H1 (cell line): ENCODE results near the gene USF1. TPM values are rescaled to one million over a fixed set of nuclear protein-coding genes. Genes with fewer than 3 reads are reported as not detected.

Source experiments
- CTCF ChIA-PET: fragments of 300-600 bp; sonication (Branson Sonifier 250); formaldehyde crosslinking; loops from one replicate; lab custom pipeline; 2021; ENCODE audit not compliant: partially characterized antibody; lab: Charles Lee
- POLR2A ChIA-PET: fragments of 300-600 bp; sonication (Branson Sonifier 250); formaldehyde crosslinking; loops from one replicate; lab custom pipeline; 2021; ENCODE audit warnings: inconsistent platforms; ENCODE audit not compliant: partially characterized antibody; lab: Charles Lee
- DNase-seq, 2 experiments: peaks; one replicate each; pipeline versions ENCODE4 v3.0.0 to v3.0.0-alpha.2; 2010 to 2022; ENCODE audit warnings: low spot score in 2 of 2, low read depth in 1 of 2, mixed read lengths in 1 of 2
- FAIRE-seq: peaks from 2 replicates; lab custom pipeline; 2011; peaks lifted over from hg19 to GRCh38; lab: Jason Lieb, UNC
- H2AFZ ChIP-seq: 2 replicates; pipeline ENCODE4 v1.8.1; 2012; ENCODE audit warnings: low read length, inconsistent platforms
- H2AK5ac ChIP-seq: 2 replicates; pipeline ENCODE4 v1.6.1; 2013; ENCODE audit warnings: low read depth, low read length
- H2BK120ac ChIP-seq: replicated peaks from 2 replicates; pipeline ENCODE3; 2013; ENCODE audit warnings: low read depth, low read length, inconsistent platforms
- H2BK12ac ChIP-seq: 2 replicates; pipeline ENCODE4 v1.6.1; 2013; ENCODE audit warnings: low read depth, low read length
- H2BK15ac ChIP-seq: 2 replicates; pipeline ENCODE4 v1.6.1; 2013; ENCODE audit warnings: low read length
- H2BK20ac ChIP-seq: 2 replicates; pipeline ENCODE4 v1.6.1; 2013; ENCODE audit warnings: low read length
- H2BK5ac ChIP-seq: 2 replicates; pipeline ENCODE4 v1.6.1; 2013; ENCODE audit warnings: low read depth, low read length
- H3K14ac ChIP-seq: 2 replicates; pipeline ENCODE4 v1.6.1; 2013; ENCODE audit warnings: inconsistent platforms; ENCODE audit not compliant: insufficient read length
- H3K18ac ChIP-seq: 2 replicates; pipeline ENCODE4 v1.6.1; 2013; ENCODE audit warnings: low read length; ENCODE audit errors: extremely low read depth
- H3K23ac ChIP-seq: 2 replicates; pipeline ENCODE4 v1.6.1; 2013; ENCODE audit warnings: inconsistent platforms; ENCODE audit not compliant: insufficient read length
- H3K23me2 ChIP-seq: 2 replicates; pipeline ENCODE4 v1.6.1; 2013; ENCODE audit warnings: low read depth, low read length
- H3K27ac ChIP-seq: 2 replicates; pipeline ENCODE4 v1.6.1; 2011; ENCODE audit warnings: low read depth, low read length, inconsistent platforms
- H3K27me3 ChIP-seq, 4 experiments: replicated peaks in 1 of 4; 1 replicate in 1 of 4; 2 replicates in 3 of 4; pipeline versions ENCODE4 v1.6.1 to v1.8.1; 2011 to 2013; ENCODE audit warnings: low read length in 3 of 4, mild to moderate bottlenecking in 3 of 4, inconsistent platforms in 2 of 4, mixed read lengths in 2 of 4, moderate library complexity in 1 of 4; ENCODE audit not compliant: control insufficient read depth in 3 of 4, insufficient read depth in 3 of 4; ENCODE audit errors: extremely low read depth in 1 of 4
- H3K36me3 ChIP-seq, 4 experiments: 2 replicates each; pipeline versions ENCODE4 v1.6.1 to v1.8.1; 2011 to 2013; ENCODE audit warnings: mild to moderate bottlenecking in 4 of 4, low read length in 3 of 4, moderate library complexity in 2 of 4, control low read depth in 1 of 4, inconsistent platforms in 1 of 4; ENCODE audit not compliant: insufficient read depth in 4 of 4, control insufficient read depth in 2 of 4
- H3K4ac ChIP-seq: replicated peaks from 2 replicates; pipeline ENCODE3; 2013; ENCODE audit warnings: low read length, low read depth, mixed read lengths, inconsistent platforms; ENCODE audit not compliant: insufficient read length
- H3K4me1 ChIP-seq, 4 experiments: replicated peaks in 1 of 4; 1 replicate in 1 of 4; 2 replicates in 3 of 4; pipeline versions ENCODE4 v1.6.1 to v1.8.1; 2011 to 2013; ENCODE audit warnings: low read length in 3 of 4, inconsistent platforms in 2 of 4, mixed read lengths in 1 of 4; ENCODE audit not compliant: insufficient read depth in 4 of 4, control insufficient read depth in 3 of 4
- H3K4me2 ChIP-seq, 2 experiments: 2 replicates each; pipeline versions ENCODE4 v1.6.1 to v1.8.1; 2011 to 2013; ENCODE audit warnings: low read depth in 2 of 2, low read length in 2 of 2, control low read depth in 1 of 2, inconsistent platforms in 1 of 2, mild to moderate bottlenecking in 1 of 2; ENCODE audit not compliant: insufficient read depth in 1 of 2
- H3K4me3 ChIP-seq, 4 experiments: fragments of 200-600, 300-600 bp in 1 of 4; sonication (generic), shearing (Covaris generic), sonication (Bioruptor Twin) in 1 of 4; 2 replicates each; pipeline versions ENCODE4 v1.5.1 to v1.8.1; 2011 to 2016; ENCODE audit warnings: low read length in 4 of 4, low read depth in 3 of 4, control low read depth in 2 of 4, inconsistent platforms in 2 of 4, mild to moderate bottlenecking in 2 of 4, mixed read lengths in 1 of 4, moderate library complexity in 1 of 4; ENCODE audit not compliant: insufficient read depth in 2 of 4; ENCODE audit errors: extremely low read depth in 1 of 4
- H3K56ac ChIP-seq: replicated peaks from 2 replicates; pipeline ENCODE3; 2013; ENCODE audit warnings: low read depth, mild to moderate bottlenecking, mixed read lengths, low read length, inconsistent platforms; ENCODE audit not compliant: insufficient read length
- H3K79me1 ChIP-seq: 2 replicates; pipeline ENCODE4 v1.6.1; 2013; ENCODE audit warnings: low read depth, low read length, control low read depth
- H3K79me2 ChIP-seq, 2 experiments: 2 replicates each; pipeline versions ENCODE4 v1.6.1 to v1.8.1; 2012 to 2013; ENCODE audit warnings: low read length in 2 of 2, mild to moderate bottlenecking in 2 of 2, inconsistent platforms in 1 of 2; ENCODE audit not compliant: insufficient read depth in 2 of 2, control insufficient read depth in 1 of 2
- H3K9ac ChIP-seq, 4 experiments: replicated peaks in 1 of 4; 1 replicate in 1 of 4; 2 replicates in 3 of 4; pipeline versions ENCODE4 v1.6.1 to v1.8.1; 2011 to 2013; ENCODE audit warnings: low read depth in 3 of 4, low read length in 3 of 4, control low read depth in 2 of 4, mild to moderate bottlenecking in 2 of 4, moderate library complexity in 2 of 4, inconsistent platforms in 1 of 4; ENCODE audit errors: extremely low read depth in 1 of 4
- H3K9me3 ChIP-seq, 2 experiments: 2 replicates each; pipeline versions ENCODE4 v1.6.1 to v1.8.1; 2012 to 2013; ENCODE audit warnings: mild to moderate bottlenecking in 2 of 2, moderate library complexity in 2 of 2, control low read depth in 1 of 2, inconsistent platforms in 1 of 2, low read depth in 1 of 2, low read length in 1 of 2, mixed read lengths in 1 of 2; ENCODE audit not compliant: insufficient read depth in 2 of 2
- H4K20me1 ChIP-seq, 2 experiments: replicated peaks in 1 of 2; 2 replicates each; pipeline versions ENCODE3 to v1.8.1; 2011 to 2013; ENCODE audit warnings: inconsistent platforms in 2 of 2, low read length in 2 of 2, mild to moderate bottlenecking in 1 of 2; ENCODE audit not compliant: insufficient read depth in 2 of 2, control insufficient read depth in 1 of 2
- H4K5ac ChIP-seq: 2 replicates; pipeline ENCODE4 v1.6.1; 2013; ENCODE audit warnings: low read length, low read depth, mixed read lengths, inconsistent platforms; ENCODE audit not compliant: insufficient read length
- H4K8ac ChIP-seq: 2 replicates; pipeline ENCODE4 v1.8.0; 2013; ENCODE audit warnings: mild to moderate bottlenecking, moderate library complexity, low read length, inconsistent platforms; ENCODE audit not compliant: insufficient read depth; ENCODE audit errors: extremely low read depth
- H4K91ac ChIP-seq: replicated peaks from 2 replicates; pipeline ENCODE3; 2013; ENCODE audit warnings: low read length, mixed read lengths, inconsistent platforms; ENCODE audit not compliant: insufficient read length
- BRCA1 ChIP-seq: IDR thresholded peaks from 2 replicates; pipeline ENCODE4 v1.6.1; 2012; ENCODE audit warnings: low read depth, low read length, improper control_type of control experiment
- EZH2 ChIP-seq: fragments of 200-600 bp; sonication (generic); IDR thresholded peaks from 2 replicates; pipeline ENCODE4 v1.7.1; 2012; ENCODE audit warnings: low read depth, mild to moderate bottlenecking, moderate library complexity, low read length, inconsistent platforms; ENCODE audit not compliant: severe bottlenecking
- POLR2AphosphoS5 ChIP-seq: IDR thresholded peaks from 2 replicates; pipeline ENCODE4 v1.6.1; 2011; ENCODE audit warnings: low read depth, low read length
- RBBP5 ChIP-seq: IDR thresholded peaks from 2 replicates; pipeline ENCODE4 v1.7.1; 2012; ENCODE audit warnings: low read depth, mild to moderate bottlenecking, inconsistent platforms, low read length, moderate library complexity, borderline replicate concordance
- SIX5 ChIP-seq: IDR thresholded peaks from 2 replicates; pipeline ENCODE4 v1.6.1; 2011; ENCODE audit warnings: mild to moderate bottlenecking, low read depth, low read length
- SUZ12 ChIP-seq: fragments of 200-600 bp; sonication (generic); IDR thresholded peaks from 2 replicates; pipeline ENCODE4 v1.6.1; 2012; ENCODE audit warnings: mild to moderate bottlenecking, inconsistent platforms, low read length, moderate library complexity, mixed read lengths
- WGBS, 2 experiments: shearing (Covaris generic) in 1 of 2; methylation state at CpG; one replicate each; pipeline versions ENCODE4 v1.1.6 to v1.1.7; 2013 to 2015; ENCODE audit warnings: low lambda C conversion rate in 2 of 2, mixed read lengths in 2 of 2, inconsistent platforms in 1 of 2, low coverage in 1 of 2, missing lambda C conversion rate in 1 of 2; ENCODE audit not compliant: insufficient replicate concordance in 2 of 2, insufficient coverage in 1 of 2, insufficient read length in 1 of 2; ENCODE audit errors: extremely low coverage in 1 of 2, missing lambda C conversion rate in 1 of 2; 5-methylcytosine and 5-hydroxymethylcytosine counted together
- polyA plus RNA-seq, 7 experiments: library from polyadenylated mRNA; depleted of rRNA in 3 of 7; stranded (reverse) in 5 of 7; unstranded in 2 of 7; fragments of >200 nt in 5 of 7; fragments of 200-250 nt in 2 of 7; gene quantifications; 1 replicate in 5 of 7; 2 replicates in 1 of 7; 4 replicates in 1 of 7; pipeline versions ENCODE4 v1.2.1 to v1.2.3, GENCODE V29; 2011 to 2013; ENCODE audit warnings: missing spikeins in 2 of 7, mixed read lengths in 2 of 7
- total RNA-seq: library from RNA; stranded (reverse); fragmentation: NEBNext Ultra II Directional; extraction: Animal tissue kit (Norgen Biotek cat#: 25700); gene quantifications from 2 replicates; pipeline ENCODE4 v1.2.1, GENCODE V29; 2021
- TF ChIP-seq, protein P1 (sequence below): IDR thresholded peaks from 2 replicates; pipeline ENCODE4 v1.6.1; 2012; ENCODE audit warnings: inconsistent platforms
- TF ChIP-seq, protein P2 (sequence below): IDR thresholded peaks from 2 replicates; pipeline ENCODE4 v1.6.1; 2012; ENCODE audit warnings: low read length, inconsistent platforms

USF1 gene
- total and polyA plus RNA-seq, 2 of the 8 experiments (the other 6 are each of a cell fraction or from before 2014, with no cell fraction given) = 45.7 to 68.9 TPM

GRCh38 chr1:161000736-161001480, 44.9 kb downstream of the USF1 start:
- Histone ChIP-seq H3K4me3 (no peak overlapping the region), H4K20me1 (peaks cover 2 to 18% of the 10 kb centered on the region in 2 experiments), H3K4ac (no peak overlapping the region), H3K36me3 (peaks cover 33 to 54% (median 38%) of the 10 kb centered on the region in 4 experiments), H2BK20ac (no peak overlapping the region), H2BK5ac (no peak overlapping the region; the same call in 1 of the 2 replicates), H2AFZ (no peak overlapping the region), H4K91ac (no peak overlapping the region), H3K18ac (no peak overlapping the region), H3K56ac (no peak overlapping the region), H3K9ac (no peak overlapping the region), H3K79me2 (peaks cover 0 to 39% of the 10 kb centered on the region in 2 experiments; a peak in 3 of 4 replicates), H4K5ac (no peak overlapping the region), H3K23me2 (no peaks in the 10 kb centered on the region), H2BK120ac (no peak overlapping the region), H2BK12ac (no peak overlapping the region), H3K79me1 (peaks cover 8% of the 10 kb centered on the region), H4K8ac (no peak overlapping the region), H2BK15ac (no peak overlapping the region), H3K14ac (no peak overlapping the region), H3K4me1 (peaks cover 0 to 3% (median 0%) of the 10 kb centered on the region in 4 experiments; a peak in 2 of 7 replicates), H2AK5ac (no peak overlapping the region), H3K27me3 (no peaks in the 10 kb centered on the region), H3K23ac (no peak overlapping the region), H3K9me3 (no peaks in the 10 kb centered on the region), H3K27ac (no peak overlapping the region), H3K4me2 (no peak overlapping the region)
- DNase-seq = no peak
- POLR2A ChIA-PET = interaction anchor here (1.2 to 1.8 kb wide), 4 partner anchors 20 to 176 kb away, joined by 3 to 5 read pairs (median 4); partner anchors contain the start of genes DEDD, F11R and ITLN2
- WGBS, 2 experiments = 87% methylated on average over 10 of the region's 11 CpGs; no CpG with 5 or more reads in 1 of the 2 experiments
- no peak for FAIRE-seq
- CTCF ChIA-PET = interaction anchor here (0.6 to 5.1 kb wide), 8 partner anchors 10 to 166 kb away, joined by 3 to 58 read pairs (median 5); partner anchors contain the start of genes F11R and USF1
- TF ChIP-seq POLR2AphosphoS5 (no peak), SUZ12 (no peak), SIX5 (no peak), EZH2 (no peak), BRCA1 (no peak), RBBP5 (no peak)
- TF ChIP-seq, protein P1, sequence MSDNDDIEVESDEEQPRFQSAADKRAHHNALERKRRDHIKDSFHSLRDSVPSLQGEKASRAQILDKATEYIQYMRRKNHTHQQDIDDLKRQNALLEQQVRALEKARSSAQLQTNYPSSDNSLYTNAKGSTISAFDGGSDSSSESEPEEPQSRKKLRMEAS = no peak
- TF ChIP-seq, protein P2, sequence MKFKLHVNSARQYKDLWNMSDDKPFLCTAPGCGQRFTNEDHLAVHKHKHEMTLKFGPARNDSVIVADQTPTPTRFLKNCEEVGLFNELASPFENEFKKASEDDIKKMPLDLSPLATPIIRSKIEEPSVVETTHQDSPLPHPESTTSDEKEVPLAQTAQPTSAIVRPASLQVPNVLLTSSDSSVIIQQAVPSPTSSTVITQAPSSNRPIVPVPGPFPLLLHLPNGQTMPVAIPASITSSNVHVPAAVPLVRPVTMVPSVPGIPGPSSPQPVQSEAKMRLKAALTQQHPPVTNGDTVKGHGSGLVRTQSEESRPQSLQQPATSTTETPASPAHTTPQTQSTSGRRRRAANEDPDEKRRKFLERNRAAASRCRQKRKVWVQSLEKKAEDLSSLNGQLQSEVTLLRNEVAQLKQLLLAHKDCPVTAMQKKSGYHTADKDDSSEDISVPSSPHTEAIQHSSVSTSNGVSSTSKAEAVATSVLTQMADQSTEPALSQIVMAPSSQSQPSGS = no peak
